Breast epithelium (tissue), 3 donors: ENCODE data around the gene ETAA1.

Experiments used
- CTCF ChIP-seq, 3 donors: fragments of 450-650 bp; IDR thresholded peaks; one replicate each; pipeline ENCODE4 v1.5.1; 2016 to 2017; ENCODE audit warnings: antibody characterized with exemption in 3 of 3, mild to moderate bottlenecking in 3 of 3, moderate library complexity in 3 of 3
- POLR2A ChIP-seq: fragments of 450-650 bp; IDR thresholded peaks from one replicate; pipeline ENCODE4 v1.6.1; 2016; ENCODE audit warnings: antibody characterized with exemption, mild to moderate bottlenecking, moderate library complexity

GRCh38 chr2:67378555-67378954, 18.6 kb upstream of the ETAA1 start:
- TF ChIP-seq CTCF (IDR thresholded peaks at IDR 0.05), result no peak
- TF ChIP-seq POLR2A, result no peak
